Osteocyte (in vitro differentiated cells): ENCODE results near the gene TSKS. TPM values are rescaled to one million over a fixed set of nuclear protein-coding genes. Genes with fewer than 3 reads are reported as not detected.
A peak's percentile ranks its signal among the peaks of the same experiment; 100 is the strongest.

Experiments
- DNase-seq: peaks from one replicate; pipeline ENCODE4 v3.0.0; 2021; ENCODE audit warnings: mixed read lengths; ENCODE audit not compliant: unreplicated experiment; ENCODE audit errors: extremely low spot score
- H3K27ac Mint-ChIP-seq: one replicate; pipeline ENCODE4 v1.8.0; 2021; ENCODE audit warnings: mild to moderate bottlenecking, mixed read lengths; ENCODE audit not compliant: unreplicated experiment
- H3K27me3 Mint-ChIP-seq: one replicate; pipeline ENCODE4 v1.8.0; 2021; ENCODE audit warnings: mixed read lengths; ENCODE audit not compliant: unreplicated experiment
- H3K36me3 Mint-ChIP-seq: one replicate; pipeline ENCODE4 v1.8.0; 2021; ENCODE audit warnings: mixed read lengths; ENCODE audit not compliant: unreplicated experiment
- H3K4me1 Mint-ChIP-seq: one replicate; pipeline ENCODE4 v1.8.0; 2021; ENCODE audit warnings: mixed read lengths; ENCODE audit not compliant: unreplicated experiment
- H3K4me3 Mint-ChIP-seq: one replicate; pipeline ENCODE4 v1.8.0; 2021; ENCODE audit warnings: mild to moderate bottlenecking, moderate library complexity, mixed read lengths; ENCODE audit not compliant: unreplicated experiment
- H3K9me3 Mint-ChIP-seq: one replicate; pipeline ENCODE4 v1.8.0; 2021; ENCODE audit warnings: mixed read lengths; ENCODE audit not compliant: unreplicated experiment
- total RNA-seq: library from RNA; stranded (reverse); gene quantifications from 2 replicates; pipeline ENCODE4 v1.2.1, GENCODE V29; 2021
- TF ChIP-seq, protein P1 (sequence below): fragments of 200-600 bp; sonication (generic); IDR thresholded peaks from 2 replicates; pipeline ENCODE4 v1.5.0; 2021; ENCODE audit warnings: antibody characterized with exemption, mild to moderate bottlenecking, moderate library complexity

Gene TSKS
- total RNA-seq, 1 donor from 2014 or later = not detected

DNA sequence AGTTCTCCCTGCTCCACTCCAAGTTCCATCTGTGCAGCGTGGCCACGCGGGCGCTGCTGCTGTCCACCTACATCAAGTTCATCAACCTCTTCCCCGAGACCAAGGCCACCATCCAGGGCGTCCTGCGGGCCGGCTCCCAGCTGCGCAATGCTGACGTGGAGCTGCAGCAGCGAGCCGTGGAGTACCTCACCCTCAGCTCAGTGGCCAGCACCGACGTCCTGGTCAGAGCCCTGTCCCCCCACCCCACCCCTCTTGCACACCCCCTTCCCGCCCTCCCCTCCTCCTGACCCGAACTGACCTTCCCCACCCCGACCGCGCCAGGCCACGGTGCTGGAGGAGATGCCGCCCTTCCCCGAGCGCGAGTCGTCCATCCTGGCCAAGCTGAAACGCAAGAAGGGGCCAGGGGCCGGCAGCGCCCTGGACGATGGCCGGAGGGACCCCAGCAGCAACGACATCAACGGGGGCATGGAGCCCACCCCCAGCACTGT is 38.3 kb upstream of the TSKS start:
- H3K27ac Mint-ChIP-seq = no peak overlapping the region
- no peak for DNase-seq
- TF ChIP-seq, protein P1, sequence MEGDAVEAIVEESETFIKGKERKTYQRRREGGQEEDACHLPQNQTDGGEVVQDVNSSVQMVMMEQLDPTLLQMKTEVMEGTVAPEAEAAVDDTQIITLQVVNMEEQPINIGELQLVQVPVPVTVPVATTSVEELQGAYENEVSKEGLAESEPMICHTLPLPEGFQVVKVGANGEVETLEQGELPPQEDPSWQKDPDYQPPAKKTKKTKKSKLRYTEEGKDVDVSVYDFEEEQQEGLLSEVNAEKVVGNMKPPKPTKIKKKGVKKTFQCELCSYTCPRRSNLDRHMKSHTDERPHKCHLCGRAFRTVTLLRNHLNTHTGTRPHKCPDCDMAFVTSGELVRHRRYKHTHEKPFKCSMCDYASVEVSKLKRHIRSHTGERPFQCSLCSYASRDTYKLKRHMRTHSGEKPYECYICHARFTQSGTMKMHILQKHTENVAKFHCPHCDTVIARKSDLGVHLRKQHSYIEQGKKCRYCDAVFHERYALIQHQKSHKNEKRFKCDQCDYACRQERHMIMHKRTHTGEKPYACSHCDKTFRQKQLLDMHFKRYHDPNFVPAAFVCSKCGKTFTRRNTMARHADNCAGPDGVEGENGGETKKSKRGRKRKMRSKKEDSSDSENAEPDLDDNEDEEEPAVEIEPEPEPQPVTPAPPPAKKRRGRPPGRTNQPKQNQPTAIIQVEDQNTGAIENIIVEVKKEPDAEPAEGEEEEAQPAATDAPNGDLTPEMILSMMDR = no peak
- H3K27me3 Mint-ChIP-seq = no peaks in the 10 kb centered on the region
- H3K9me3 Mint-ChIP-seq = no peaks in the 10 kb centered on the region
- H3K4me1 Mint-ChIP-seq = peaks cover 2% of the 10 kb centered on the region
- no peak overlapping the region for H3K4me3 Mint-ChIP-seq
- peaks cover 27% of the 10 kb centered on the region for H3K36me3 Mint-ChIP-seq

DNA sequence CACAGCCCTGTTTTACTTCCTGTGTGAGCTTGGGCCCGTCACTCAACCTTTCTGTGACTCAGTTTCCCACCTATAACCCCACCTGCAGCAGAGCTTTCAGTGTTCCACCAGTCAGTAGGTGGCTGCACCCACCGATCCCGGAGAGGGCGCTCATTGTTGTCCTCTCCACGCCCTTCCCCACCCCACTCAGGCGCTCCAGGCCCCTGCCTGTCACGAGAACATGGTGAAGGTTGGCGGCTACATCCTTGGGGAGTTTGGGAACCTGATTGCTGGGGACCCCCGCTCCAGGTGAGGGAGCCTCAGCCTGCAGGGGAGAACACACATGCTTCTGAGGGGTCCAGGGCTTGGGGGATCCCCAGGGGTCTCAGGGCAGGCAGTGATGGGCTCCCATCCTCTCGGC is 37.7 kb upstream of the TSKS start:
- H3K4me1 Mint-ChIP-seq = peaks cover 2% of the 10 kb centered on the region
- no peak for DNase-seq
- H3K36me3 Mint-ChIP-seq = peaks cover 24% of the 10 kb centered on the region
- no peaks in the 10 kb centered on the region for H3K27me3 Mint-ChIP-seq
- H3K4me3 Mint-ChIP-seq = no peak overlapping the region
- TF ChIP-seq, protein P1 = no peak
- no peak overlapping the region for H3K27ac Mint-ChIP-seq
- H3K9me3 Mint-ChIP-seq = no peaks in the 10 kb centered on the region

DNA sequence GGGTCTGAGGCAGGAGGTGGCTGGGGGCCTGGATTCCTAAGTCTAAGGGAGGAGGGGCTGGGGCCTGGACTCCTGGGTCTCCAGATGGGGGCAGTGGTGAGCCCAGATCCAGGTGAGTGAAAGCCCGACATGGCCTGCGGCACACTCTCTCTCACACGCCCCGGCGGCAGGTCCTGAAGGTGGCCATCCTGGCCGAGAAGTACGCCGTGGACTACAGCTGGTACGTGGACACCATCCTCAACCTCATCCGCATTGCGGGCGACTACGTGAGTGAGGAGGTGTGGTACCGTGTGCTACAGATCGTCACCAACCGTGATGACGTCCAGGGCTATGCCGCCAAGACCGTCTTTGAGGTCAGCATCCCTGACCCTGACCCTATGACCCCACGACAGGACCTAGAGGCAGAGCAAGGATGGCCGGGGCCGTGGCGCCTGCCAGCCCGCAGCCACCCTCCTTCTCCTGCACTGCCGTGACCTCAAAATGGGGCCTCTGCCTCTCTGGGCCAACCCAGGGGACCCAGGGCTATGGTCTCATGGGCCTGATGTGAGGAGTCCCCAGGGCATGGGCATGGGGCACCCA is 36.8 kb upstream of the TSKS start:
- Mint-ChIP-seq H3K4me1 (peaks cover 2% of the 10 kb centered on the region), H3K9me3 (no peaks in the 10 kb centered on the region), H3K27ac (no peak overlapping the region), H3K27me3 (no peaks in the 10 kb centered on the region), H3K4me3 (no peak overlapping the region), H3K36me3 (peaks cover 24% of the 10 kb centered on the region)
- TF ChIP-seq, protein P1 = peak; percentile 17
- DNase-seq = no peak

DNA sequence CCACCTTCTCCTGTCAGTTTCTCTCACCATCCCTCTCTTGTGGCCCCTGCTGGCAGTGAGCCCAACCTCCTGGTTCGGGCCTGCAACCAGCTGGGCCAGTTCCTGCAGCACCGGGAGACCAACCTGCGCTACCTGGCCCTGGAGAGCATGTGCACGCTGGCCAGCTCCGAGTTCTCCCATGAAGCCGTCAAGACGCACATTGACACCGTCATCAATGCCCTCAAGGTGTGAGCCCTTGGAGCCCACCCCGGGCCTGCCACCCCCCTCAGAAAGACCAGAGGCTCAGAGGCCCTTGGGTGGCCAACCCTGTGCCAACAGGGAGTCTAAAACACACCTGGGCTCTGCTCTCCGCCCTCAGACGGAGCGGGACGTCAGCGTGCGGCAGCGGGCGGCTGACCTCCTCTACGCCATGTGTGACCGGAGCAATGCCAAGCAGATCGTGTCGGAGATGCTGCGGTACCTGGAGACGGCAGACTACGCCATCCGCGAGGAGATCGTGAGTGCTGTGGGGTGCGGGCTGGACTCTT is 36.2 kb upstream of the TSKS start:
- Mint-ChIP-seq H3K36me3 (peaks cover 24% of the 10 kb centered on the region), H3K27ac (no peak overlapping the region), H3K27me3 (no peaks in the 10 kb centered on the region), H3K4me3 (no peak overlapping the region), H3K9me3 (no peaks in the 10 kb centered on the region), H3K4me1 (peaks cover 2% of the 10 kb centered on the region)
- no peak for DNase-seq
- TF ChIP-seq, protein P1 = no peak

DNA sequence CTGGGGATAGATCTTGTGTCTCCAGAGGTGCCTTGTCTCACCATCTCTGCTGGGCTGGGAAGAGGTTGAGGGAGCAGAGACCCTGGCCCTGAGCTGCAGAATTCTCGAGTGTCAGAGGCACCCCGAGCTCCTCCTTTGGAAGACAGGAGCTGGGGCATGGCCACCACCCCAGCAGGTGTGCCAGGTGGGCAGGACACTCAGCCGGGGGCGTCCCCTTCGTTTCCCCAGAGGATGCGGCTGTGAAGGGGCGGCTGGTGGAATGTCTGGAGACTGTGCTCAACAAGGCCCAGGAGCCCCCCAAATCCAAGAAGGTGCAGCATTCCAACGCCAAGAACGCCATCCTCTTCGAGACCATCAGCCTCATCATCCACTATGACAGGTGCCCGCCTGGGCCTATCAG is 35.5 kb upstream of the TSKS start:
- no peak overlapping the region for H3K4me3 Mint-ChIP-seq
- TF ChIP-seq, protein P1 = no peak
- DNase-seq = no peak
- peaks cover 23% of the 10 kb centered on the region for H3K36me3 Mint-ChIP-seq
- no peaks in the 10 kb centered on the region for H3K27me3 Mint-ChIP-seq
- no peaks in the 10 kb centered on the region for H3K9me3 Mint-ChIP-seq
- H3K4me1 Mint-ChIP-seq = peaks cover 2% of the 10 kb centered on the region
- H3K27ac Mint-ChIP-seq = no peak overlapping the region
